ENCODE data around the gene ADARB1. TPM values are rescaled to one million over a fixed set of nuclear protein-coding genes. Genes with fewer than 3 reads are reported as not detected.

ADARB1 gene
- total RNA-seq, 3 donors from 2014 or later (not counting 1 experiment from before 2014, with no cell fraction given), result 20.7 to 28.0 (median 26.6) TPM

DNA sequence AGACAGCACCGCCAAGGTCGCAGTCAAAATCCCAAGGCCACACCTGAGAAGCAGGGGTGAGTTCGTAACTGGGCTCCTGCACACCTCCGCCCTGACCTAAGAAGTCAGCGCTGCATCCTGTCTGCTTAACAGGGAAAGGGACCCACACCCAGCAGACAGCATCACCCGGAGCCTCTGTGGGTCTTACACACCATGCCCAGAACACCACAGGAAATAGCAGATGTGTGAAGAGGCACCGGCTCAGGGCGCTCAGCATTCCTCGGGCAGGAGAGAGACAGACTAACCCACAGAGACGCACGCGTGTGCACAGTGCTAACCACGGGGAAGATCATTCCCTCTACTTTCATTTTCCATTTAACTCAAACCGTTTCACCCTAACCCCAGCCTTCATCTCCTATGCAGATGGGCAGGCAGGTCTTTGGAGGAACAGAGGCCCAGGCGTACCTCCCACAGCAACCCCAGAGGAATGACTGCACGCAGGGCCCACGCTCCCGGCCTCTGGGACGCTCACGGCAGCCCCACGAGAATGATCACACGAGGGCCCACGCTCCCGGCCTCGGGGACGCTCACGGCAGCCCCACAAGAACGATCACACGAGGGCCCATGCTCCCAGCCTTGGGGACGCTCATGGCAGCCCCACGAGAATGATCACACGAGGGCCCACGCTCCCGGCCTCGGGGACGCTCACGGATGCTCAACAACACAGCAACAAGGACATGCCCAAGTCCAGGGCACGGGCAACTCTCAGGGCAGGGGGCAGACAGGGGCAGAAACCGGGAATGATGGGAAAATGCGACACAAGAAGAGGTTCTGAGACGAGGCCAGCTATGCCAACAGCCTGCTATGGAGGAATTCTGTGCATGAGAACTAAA, 192.4 kb downstream of the ADARB1 start:
- Mint-ChIP-seq H3K9me3 (peaks cover 2 to 9% of the 10 kb centered on the region in 2 donors), H3K27ac (peak overlapping the region; percentile 86 to 87), H3K4me3 (peak overlapping the region; percentile 73), H3K4me1 (peaks cover 36 to 39% of the 10 kb centered on the region in 2 donors), H3K27me3 (ENCODE audit: low read depth in 2 of 2) (peaks cover 0 to 5% of the 10 kb centered on the region in 2 donors), H3K36me3 (no peaks in the 10 kb centered on the region)
- Histone ChIP-seq H3K27me3 (ENCODE audit: control insufficient read depth, insufficient read depth, low read length) (no peaks in the 10 kb centered on the region), H3K36me3 (ENCODE audit: control insufficient read depth, insufficient read depth, low read length) (peaks cover 32% of the 10 kb centered on the region), H3K4me1 (ENCODE audit: control insufficient read depth, insufficient read depth, low read length) (peaks cover 33% of the 10 kb centered on the region), H3K27ac (ENCODE audit: low read length) (peak overlapping the region; percentile 59), H3K4me3 (ENCODE audit: low read length) (no peak overlapping the region), H3K9me3 (ENCODE audit: control insufficient read depth, insufficient read depth, low read length) (peaks cover 2% of the 10 kb centered on the region)
- intact Hi-C loops (cut with micrococcal nuclease), result loop anchor here (5.0 kb wide), 1 partner anchor 39 kb away; no protein-coding TSS in a partner anchor
- DNase-seq (peak; percentile 55 to 84), ATAC-seq (peak; percentile 89 to 94 (median 91))
- 52% methylated on average over 41 of the region's 41 CpGs for WGBS (ENCODE audit: insufficient coverage)
- TF ChIP-seq, protein P1, sequence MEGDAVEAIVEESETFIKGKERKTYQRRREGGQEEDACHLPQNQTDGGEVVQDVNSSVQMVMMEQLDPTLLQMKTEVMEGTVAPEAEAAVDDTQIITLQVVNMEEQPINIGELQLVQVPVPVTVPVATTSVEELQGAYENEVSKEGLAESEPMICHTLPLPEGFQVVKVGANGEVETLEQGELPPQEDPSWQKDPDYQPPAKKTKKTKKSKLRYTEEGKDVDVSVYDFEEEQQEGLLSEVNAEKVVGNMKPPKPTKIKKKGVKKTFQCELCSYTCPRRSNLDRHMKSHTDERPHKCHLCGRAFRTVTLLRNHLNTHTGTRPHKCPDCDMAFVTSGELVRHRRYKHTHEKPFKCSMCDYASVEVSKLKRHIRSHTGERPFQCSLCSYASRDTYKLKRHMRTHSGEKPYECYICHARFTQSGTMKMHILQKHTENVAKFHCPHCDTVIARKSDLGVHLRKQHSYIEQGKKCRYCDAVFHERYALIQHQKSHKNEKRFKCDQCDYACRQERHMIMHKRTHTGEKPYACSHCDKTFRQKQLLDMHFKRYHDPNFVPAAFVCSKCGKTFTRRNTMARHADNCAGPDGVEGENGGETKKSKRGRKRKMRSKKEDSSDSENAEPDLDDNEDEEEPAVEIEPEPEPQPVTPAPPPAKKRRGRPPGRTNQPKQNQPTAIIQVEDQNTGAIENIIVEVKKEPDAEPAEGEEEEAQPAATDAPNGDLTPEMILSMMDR (IDR thresholded peaks at IDR 0.05), result no peak

DNA sequence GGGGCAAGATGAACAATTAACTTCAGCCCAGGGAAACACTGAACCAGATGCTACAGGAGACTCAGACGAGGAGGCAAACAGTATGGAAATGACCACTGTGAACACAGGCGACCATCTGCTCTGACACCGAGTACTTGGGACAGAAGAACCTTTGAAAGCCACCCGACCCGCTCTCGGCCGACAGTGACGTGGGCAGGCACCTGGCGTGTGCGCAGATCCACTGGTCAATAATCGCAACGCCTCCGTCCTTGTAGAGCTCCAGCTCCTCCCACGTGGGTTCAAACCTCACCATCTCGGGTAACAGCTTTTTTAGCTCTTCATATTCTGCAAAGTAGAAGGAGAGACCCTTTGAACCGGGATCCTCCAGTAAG, 193.0 kb downstream of the ADARB1 start:
- Histone ChIP-seq H3K27ac (ENCODE audit: low read length) (peak overlapping the region; percentile 54), H3K4me1 (ENCODE audit: control insufficient read depth, insufficient read depth, low read length) (peaks cover 33% of the 10 kb centered on the region), H3K9me3 (ENCODE audit: control insufficient read depth, insufficient read depth, low read length) (peaks cover 2% of the 10 kb centered on the region), H3K27me3 (ENCODE audit: control insufficient read depth, insufficient read depth, low read length) (no peaks in the 10 kb centered on the region), H3K4me3 (ENCODE audit: low read length) (no peak overlapping the region), H3K36me3 (ENCODE audit: control insufficient read depth, insufficient read depth, low read length) (peaks cover 37% of the 10 kb centered on the region)
- H3K36me3 Mint-ChIP-seq, result no peaks in the 10 kb centered on the region
- peaks cover 36 to 39% of the 10 kb centered on the region in 2 donors for H3K4me1 Mint-ChIP-seq
- ATAC-seq (no peak), DNase-seq (no peak)
- peaks cover 2 to 9% of the 10 kb centered on the region in 2 donors for H3K9me3 Mint-ChIP-seq
- peak overlapping the region; percentile 86 to 87 for H3K27ac Mint-ChIP-seq
- H3K27me3 Mint-ChIP-seq (ENCODE audit: low read depth in 2 of 2), result peaks cover 0 to 5% of the 10 kb centered on the region in 2 donors
- 94% methylated on average over 16 of the region's 16 CpGs for WGBS (ENCODE audit: insufficient coverage)
- TF ChIP-seq, protein P1 (IDR thresholded peaks at IDR 0.05), result no peak
- H3K4me3 Mint-ChIP-seq, result peak overlapping the region; percentile 73
- intact Hi-C loops (cut with micrococcal nuclease), result loop anchor here (5.0 kb wide), 1 partner anchor 40 kb away; no protein-coding TSS in a partner anchor

DNA sequence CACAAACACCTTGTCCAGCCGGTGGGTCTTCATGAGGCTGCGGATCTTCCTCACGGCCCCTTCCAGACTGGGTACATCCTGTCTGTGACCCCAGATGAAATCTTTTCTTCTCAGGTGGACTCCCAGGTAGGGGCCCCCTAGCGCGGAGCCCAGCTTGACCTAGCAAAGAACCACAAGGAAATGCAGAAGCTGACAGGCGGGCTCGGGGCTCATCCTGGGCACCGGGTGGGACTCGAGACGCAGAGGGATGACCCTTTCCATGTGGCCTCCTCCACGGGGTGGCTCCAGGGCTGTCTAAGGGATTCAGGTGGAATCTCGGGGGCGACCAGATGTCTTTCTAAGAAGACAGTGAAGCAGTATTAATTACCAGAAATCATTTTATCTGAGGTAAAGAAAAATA, 195.5 kb downstream of the ADARB1 start:
- Histone ChIP-seq H3K9me3 (ENCODE audit: control insufficient read depth, insufficient read depth, low read length) (peaks cover 2% of the 10 kb centered on the region), H3K4me1 (ENCODE audit: control insufficient read depth, insufficient read depth, low read length) (peaks cover 27% of the 10 kb centered on the region), H3K4me3 (ENCODE audit: low read length) (no peak overlapping the region), H3K27me3 (ENCODE audit: control insufficient read depth, insufficient read depth, low read length) (no peaks in the 10 kb centered on the region), H3K36me3 (ENCODE audit: control insufficient read depth, insufficient read depth, low read length) (peaks cover 29% of the 10 kb centered on the region), H3K27ac (ENCODE audit: low read length) (no peak overlapping the region)
- no peak overlapping the region for H3K4me3 Mint-ChIP-seq
- H3K27me3 Mint-ChIP-seq (ENCODE audit: low read depth in 2 of 2), result no peaks in the 10 kb centered on the region
- no peak overlapping the region for H3K27ac Mint-ChIP-seq
- no peak for ATAC-seq
- peaks cover 2 to 9% of the 10 kb centered on the region in 2 donors for H3K9me3 Mint-ChIP-seq
- DNase-seq, result no peak
- H3K4me1 Mint-ChIP-seq, result peaks cover 27 to 30% of the 10 kb centered on the region in 2 donors
- TF ChIP-seq, protein P1 (IDR thresholded peaks at IDR 0.05), result no peak
- intact Hi-C loops (cut with micrococcal nuclease), result loop anchor here (5.0 kb wide), 1 partner anchor 43 kb away; no protein-coding TSS in a partner anchor
- 96% methylated on average over 13 of the region's 13 CpGs for WGBS (ENCODE audit: insufficient coverage)
- H3K36me3 Mint-ChIP-seq, result no peaks in the 10 kb centered on the region
